Mesendoderm (in vitro differentiated cells): ENCODE results near the gene RNU6-8.
A peak's percentile ranks its signal among the peaks of the same experiment; 100 is the strongest.

ENCODE experiments used
- DNase-seq: peaks from one replicate; pipeline ENCODE4 v3.0.0; 2013
- H2AK5ac ChIP-seq: 2 replicates; pipeline ENCODE4 v1.6.1; 2013; ENCODE audit warnings: low read length, inconsistent platforms
- H2BK120ac ChIP-seq: 2 replicates; pipeline ENCODE4 v1.6.1; 2013; ENCODE audit warnings: low read depth, mild to moderate bottlenecking, low read length, moderate library complexity, mixed read lengths
- H2BK15ac ChIP-seq: replicated peaks from 2 replicates; pipeline ENCODE4 v1.6.1; 2013; ENCODE audit warnings: low read depth, mild to moderate bottlenecking, moderate library complexity
- H2BK5ac ChIP-seq: 2 replicates; pipeline ENCODE4 v1.6.1; 2013; ENCODE audit warnings: low read length, inconsistent platforms
- H3K18ac ChIP-seq: 2 replicates; pipeline ENCODE4 v1.6.1; 2013; ENCODE audit warnings: mild to moderate bottlenecking, low read length, mixed read lengths
- H3K23ac ChIP-seq: one replicate; pipeline ENCODE4 v1.6.1; 2013; ENCODE audit warnings: low read length
- H3K27ac ChIP-seq: 2 replicates; pipeline ENCODE4 v1.5.1; 2013; ENCODE audit warnings: low read depth, mild to moderate bottlenecking, inconsistent platforms, low read length, moderate library complexity
- H3K27me3 ChIP-seq: 2 replicates; pipeline ENCODE4 v1.6.1; 2013; ENCODE audit warnings: low read length, control low read depth, mild to moderate bottlenecking, inconsistent platforms; ENCODE audit not compliant: insufficient read depth, poor library complexity
- H3K36me3 ChIP-seq: 2 replicates; pipeline ENCODE4 v1.6.1; 2013; ENCODE audit warnings: low read length, inconsistent platforms; ENCODE audit not compliant: control insufficient read depth, insufficient read depth
- H3K4ac ChIP-seq: one replicate; pipeline ENCODE4 v1.6.1; 2013; ENCODE audit warnings: low read depth, mild to moderate bottlenecking, low read length, moderate library complexity
- H3K4me1 ChIP-seq: 2 replicates; pipeline ENCODE4 v1.6.1; 2013; ENCODE audit warnings: low read depth, low read length, inconsistent platforms; ENCODE audit not compliant: control insufficient read depth
- H3K4me2 ChIP-seq: 2 replicates; pipeline ENCODE4 v1.6.1; 2013; ENCODE audit warnings: low read length
- H3K4me3 ChIP-seq: 2 replicates; pipeline ENCODE4 v1.5.1; 2013; ENCODE audit warnings: mild to moderate bottlenecking, low read length
- H3K56ac ChIP-seq: one replicate; pipeline ENCODE4 v1.6.1; 2013; ENCODE audit warnings: low read length
- H3K79me1 ChIP-seq: 2 replicates; pipeline ENCODE4 v1.6.1; 2013; ENCODE audit warnings: low read length, inconsistent platforms
- H3K79me2 ChIP-seq: 2 replicates; pipeline ENCODE4 v1.6.1; 2013; ENCODE audit warnings: mild to moderate bottlenecking, low read length; ENCODE audit not compliant: control insufficient read depth, insufficient read depth
- H3K9ac ChIP-seq: 2 replicates; pipeline ENCODE4 v1.6.1; 2013; ENCODE audit warnings: low read length, inconsistent platforms
- H4K5ac ChIP-seq: one replicate; pipeline ENCODE4 v1.6.1; 2013; ENCODE audit warnings: low read length
- H4K8ac ChIP-seq: one replicate; pipeline ENCODE4 v1.6.1; 2013; ENCODE audit warnings: low read depth, mild to moderate bottlenecking, control low read depth, low read length, moderate library complexity
- WGBS: extraction: QIAGEN DNeasy Blood & Tissue Kit; methylation state at CpG from one replicate; pipeline ENCODE4 v1.1.7; 2013; ENCODE audit warnings: low lambda C conversion rate, missing lambda C conversion rate; ENCODE audit not compliant: insufficient coverage; ENCODE audit errors: extremely low coverage; 5-methylcytosine and 5-hydroxymethylcytosine counted together

The RNU6-8 gene

GRCh38 chr14:32211068-32211404, 8.0 kb upstream of the RNU6-8 start:
- Histone ChIP-seq H3K79me1 (no peaks in the 10 kb centered on the region), H2BK15ac (no peak overlapping the region), H3K9ac (no peak overlapping the region), H3K56ac (no peak overlapping the region), H3K4ac (no peak overlapping the region), H2AK5ac (no peak overlapping the region), H3K79me2 (no peaks in the 10 kb centered on the region), H3K4me3 (no peak overlapping the region), H4K8ac (no peak overlapping the region), H4K5ac (no peak overlapping the region), H3K27me3 (no peaks in the 10 kb centered on the region), H3K36me3 (no peaks in the 10 kb centered on the region), H3K4me2 (no peak overlapping the region), H3K18ac (no peak overlapping the region), H2BK5ac (no peak overlapping the region), H3K27ac (no peak overlapping the region), H2BK120ac (no peak overlapping the region), H3K23ac (no peak overlapping the region), H3K4me1 (no peaks in the 10 kb centered on the region)
- WGBS, result no CpG with 5 or more reads among the region's 3 CpGs
- DNase-seq, result no peak

DNA sequence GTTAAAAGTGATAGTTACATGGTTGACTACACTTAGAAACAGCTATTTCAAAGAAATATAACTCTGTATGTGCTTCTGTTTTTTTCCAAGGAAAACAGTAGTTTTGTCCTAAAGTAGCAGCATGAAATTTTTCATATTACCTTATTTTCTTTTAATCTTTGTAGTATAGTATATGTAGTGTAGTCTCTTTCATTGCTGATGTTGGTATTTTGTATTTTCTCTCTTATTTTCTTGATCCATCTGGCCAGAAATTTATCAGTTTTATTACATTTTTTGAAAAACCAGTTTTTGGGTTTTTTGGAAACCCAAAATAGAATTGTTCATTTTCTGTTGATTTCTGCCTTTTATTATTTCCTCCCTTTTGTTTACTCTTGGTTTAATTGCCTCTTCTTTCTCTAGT, 6.4 kb upstream of the RNU6-8 start:
- Histone ChIP-seq H3K36me3 (no peaks in the 10 kb centered on the region), H4K8ac (no peak overlapping the region), H3K4ac (no peak overlapping the region), H3K4me3 (no peak overlapping the region), H3K79me2 (no peaks in the 10 kb centered on the region), H3K27ac (no peak overlapping the region), H2BK15ac (no peak overlapping the region), H3K23ac (no peak overlapping the region), H3K9ac (no peak overlapping the region), H3K27me3 (no peaks in the 10 kb centered on the region), H3K4me1 (no peaks in the 10 kb centered on the region), H3K79me1 (no peaks in the 10 kb centered on the region), H3K18ac (no peak overlapping the region), H3K56ac (no peak overlapping the region), H2BK5ac (no peak overlapping the region), H2AK5ac (no peak overlapping the region), H3K4me2 (no peak overlapping the region), H4K5ac (no peak overlapping the region), H2BK120ac (no peak overlapping the region)
- no peak for DNase-seq

- Histone ChIP-seq H3K4ac (no peak overlapping the region), H2BK15ac (no peak overlapping the region), H3K36me3 (no peaks in the 10 kb centered on the region), H3K79me2 (no peaks in the 10 kb centered on the region), H2BK5ac (no peak overlapping the region), H3K23ac (no peak overlapping the region), H2BK120ac (no peak overlapping the region), H3K27ac (no peak overlapping the region), H4K8ac (no peak overlapping the region), H3K9ac (no peak overlapping the region), H3K4me3 (no peak overlapping the region), H4K5ac (no peak overlapping the region), H3K4me2 (no peak overlapping the region), H3K79me1 (no peaks in the 10 kb centered on the region), H3K4me1 (no peaks in the 10 kb centered on the region), H2AK5ac (no peak overlapping the region), H3K27me3 (no peaks in the 10 kb centered on the region), H3K18ac (no peak overlapping the region), H3K56ac (no peak overlapping the region)
- DNase-seq, result no peak
- no CpG with 5 or more reads among the region's 3 CpGs for WGBS
These were observed 5.4 kb upstream of the RNU6-8 start for GRCh38 chr14:32208490-32208889.

- Histone ChIP-seq H3K9ac (no peak overlapping the region), H3K27me3 (no peaks in the 10 kb centered on the region), H3K79me1 (no peaks in the 10 kb centered on the region), H2BK120ac (no peak overlapping the region), H4K8ac (peak overlapping the region; percentile 28), H3K4me2 (no peak overlapping the region), H4K5ac (no peak overlapping the region), H3K56ac (no peak overlapping the region), H3K4me3 (no peak overlapping the region), H3K4me1 (no peaks in the 10 kb centered on the region), H3K36me3 (no peaks in the 10 kb centered on the region), H3K27ac (peak overlapping the region; percentile 45), H2BK5ac (no peak overlapping the region), H2BK15ac (no peak overlapping the region), H3K23ac (no peak overlapping the region), H3K18ac (peak overlapping the region; percentile 55), H3K4ac (no peak overlapping the region), H2AK5ac (no peak overlapping the region), H3K79me2 (no peaks in the 10 kb centered on the region)
- WGBS, result no CpG with 5 or more reads among the region's 2 CpGs
- no peak for DNase-seq
These were observed 3.5 kb upstream of the RNU6-8 start for GRCh38 chr14:32206552-32206951.

DNA sequence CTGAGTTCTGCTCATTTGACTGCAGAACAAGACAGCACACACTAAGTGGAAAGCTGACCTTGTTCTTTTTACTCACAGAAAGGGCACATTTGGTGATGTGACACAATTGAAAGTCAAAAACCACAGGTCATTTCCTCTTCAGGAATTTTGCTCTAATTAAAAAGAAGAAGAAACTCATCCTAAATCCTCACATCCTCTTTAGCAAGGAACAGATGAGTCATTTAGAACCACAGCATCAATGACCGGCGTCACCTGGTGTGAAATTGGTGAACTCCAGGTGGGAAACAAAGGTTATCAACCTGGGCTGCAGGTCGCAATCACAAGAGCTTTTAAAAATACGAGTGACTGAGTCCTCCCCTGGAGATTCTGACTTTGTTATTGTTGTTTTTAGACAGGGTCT, 2.9 kb upstream of the RNU6-8 start:
- Histone ChIP-seq H3K36me3 (no peaks in the 10 kb centered on the region), H2BK120ac (no peak overlapping the region), H4K5ac (no peak overlapping the region), H2BK5ac (no peak overlapping the region), H3K23ac (no peak overlapping the region), H2BK15ac (no peak overlapping the region), H2AK5ac (no peak overlapping the region), H3K18ac (peak overlapping the region; percentile 51), H3K4me1 (no peaks in the 10 kb centered on the region), H3K56ac (no peak overlapping the region), H3K4ac (no peak overlapping the region), H3K4me3 (no peak overlapping the region), H3K4me2 (no peak overlapping the region), H3K79me1 (no peaks in the 10 kb centered on the region), H3K9ac (no peak overlapping the region), H4K8ac (no peak overlapping the region), H3K27me3 (no peaks in the 10 kb centered on the region), H3K79me2 (no peaks in the 10 kb centered on the region), H3K27ac (peak overlapping the region; percentile 45)
- no CpG with 5 or more reads among the region's 4 CpGs for WGBS
- peak; percentile 81 for DNase-seq

- Histone ChIP-seq H3K27ac (no peak overlapping the region), H3K4me2 (no peak overlapping the region), H4K5ac (no peak overlapping the region), H2BK5ac (no peak overlapping the region), H3K27me3 (no peaks in the 10 kb centered on the region), H3K4me3 (no peak overlapping the region), H3K79me1 (no peaks in the 10 kb centered on the region), H3K9ac (no peak overlapping the region), H4K8ac (no peak overlapping the region), H3K18ac (peak overlapping the region; percentile 51), H2BK120ac (no peak overlapping the region), H3K36me3 (no peaks in the 10 kb centered on the region), H3K56ac (no peak overlapping the region), H3K79me2 (no peaks in the 10 kb centered on the region), H3K4me1 (no peaks in the 10 kb centered on the region), H3K4ac (no peak overlapping the region), H2AK5ac (no peak overlapping the region), H2BK15ac (no peak overlapping the region), H3K23ac (no peak overlapping the region)
- 100% methylated on average over 1 of the region's 3 CpGs for WGBS
- no peak for DNase-seq
These were observed 2.5 kb upstream of the RNU6-8 start for GRCh38 chr14:32205554-32205953.
